Muscle layer of colon (tissue), 2 donors: ENCODE measurements around the gene STX1A.

Source experiments
- H3K27ac ChIP-seq: one replicate; pipeline ENCODE4 v1.7.0; 2013; ENCODE audit warnings: low read depth, mild to moderate bottlenecking, low read length, moderate library complexity
- H3K27me3 ChIP-seq, 2 donors: one replicate each; pipeline ENCODE4 v1.7.0; 2013; ENCODE audit warnings: low read length in 2 of 2, mild to moderate bottlenecking in 2 of 2; ENCODE audit not compliant: insufficient read depth in 2 of 2, control insufficient read depth in 1 of 2
- H3K36me3 ChIP-seq: one replicate; pipeline ENCODE4 v1.7.0; 2013; ENCODE audit warnings: mild to moderate bottlenecking, low read length; ENCODE audit not compliant: insufficient read depth
- H3K4me1 ChIP-seq: one replicate; pipeline ENCODE4 v1.7.0; 2013; ENCODE audit warnings: mild to moderate bottlenecking, low read length; ENCODE audit not compliant: insufficient read depth
- H3K4me3 ChIP-seq, 2 donors: one replicate each; pipeline ENCODE4 v1.7.0; 2013; ENCODE audit warnings: low read length in 2 of 2, low read depth in 1 of 2, mild to moderate bottlenecking in 1 of 2, moderate library complexity in 1 of 2
- H3K9ac ChIP-seq: one replicate; pipeline ENCODE4 v1.7.0; 2013; ENCODE audit warnings: low read length
- H3K9me3 ChIP-seq: one replicate; pipeline ENCODE4 v1.7.0; 2013; ENCODE audit warnings: mild to moderate bottlenecking, low read length
- donor health status: abdominal sarcoma.
- donor health status: Adenocarcinoma of cecum.

The STX1A gene

GRCh38 chr7:73696372-73696771 lies 23.1 kb downstream of the STX1A start:
- no peak overlapping the region for H3K9ac ChIP-seq

GRCh38 chr7:73690646-73691045 lies 28.8 kb downstream of the STX1A start:
- H3K36me3 ChIP-seq: peaks cover 59% of the 10 kb centered on the region
- H3K4me3 ChIP-seq: no peak overlapping the region
- no peak overlapping the region for H3K9ac ChIP-seq
- H3K4me1 ChIP-seq: no peaks in the 10 kb centered on the region
- H3K9me3 ChIP-seq: no peaks in the 10 kb centered on the region
- H3K27ac ChIP-seq: no peak overlapping the region
- no peaks in the 10 kb centered on the region for H3K27me3 ChIP-seq

More at GRCh38 chr7:73696372-73696771, 23.1 kb downstream of the STX1A start:
- H3K36me3 ChIP-seq: peaks cover 72% of the 10 kb centered on the region
- H3K9me3 ChIP-seq: no peaks in the 10 kb centered on the region
- no peaks in the 10 kb centered on the region for H3K27me3 ChIP-seq
- H3K4me1 ChIP-seq: no peaks in the 10 kb centered on the region
- H3K27ac ChIP-seq: no peak overlapping the region
- no peak overlapping the region for H3K4me3 ChIP-seq

- Histone ChIP-seq H3K27ac (no peak overlapping the region), H3K9ac (no peak overlapping the region), H3K27me3 (no peaks in the 10 kb centered on the region), H3K4me3 (no peak overlapping the region), H3K4me1 (peaks cover 4% of the 10 kb centered on the region), H3K9me3 (no peaks in the 10 kb centered on the region), H3K36me3 (peaks cover 39% of the 10 kb centered on the region)
These were observed 31.2 kb downstream of the STX1A start for GRCh38 chr7:73688288-73688687.

- H3K9ac ChIP-seq: no peak overlapping the region
- no peaks in the 10 kb centered on the region for H3K27me3 ChIP-seq
- H3K27ac ChIP-seq: no peak overlapping the region
- peaks cover 19% of the 10 kb centered on the region for H3K36me3 ChIP-seq
- no peaks in the 10 kb centered on the region for H3K9me3 ChIP-seq
- H3K4me1 ChIP-seq: peaks cover 25% of the 10 kb centered on the region
- no peak overlapping the region for H3K4me3 ChIP-seq
These were observed 34.2 kb downstream of the STX1A start for GRCh38 chr7:73685311-73685710.

- peak overlapping the region; percentile 84 for H3K9ac ChIP-seq
- H3K27me3 ChIP-seq: no peaks in the 10 kb centered on the region
- H3K4me3 ChIP-seq: peak overlapping the region; percentile 81 to 97
- H3K9me3 ChIP-seq: no peaks in the 10 kb centered on the region
- H3K27ac ChIP-seq: peak overlapping the region; percentile 89
- H3K4me1 ChIP-seq: peaks cover 26% of the 10 kb centered on the region
- H3K36me3 ChIP-seq: peaks cover 24% of the 10 kb centered on the region
These were observed 35.4 kb downstream of the STX1A start for GRCh38 chr7:73683788-73684693.

GRCh38 chr7:73683056-73683787 lies 36.2 kb downstream of the STX1A start, which contains the start of the genes BUD23 and DNAJC30:
Gene BUD23, plus strand, starts transcription at chr7:73683597. Its CDS starts 29 bp downstream, at chr7:73683626.
Gene DNAJC30, minus strand, starts transcription at chr7:73683453. Its CDS starts 30 bp downstream, at chr7:73683423.
- Histone ChIP-seq H3K27ac (peak within 1 kb of the TSS; percentile 89), H3K4me1 (peaks cover 26% of the 10 kb centered on the region), H3K9ac (peak within 1 kb of the TSS; percentile 87), H3K27me3 (no peaks in the 10 kb centered on the region), H3K36me3 (peaks cover 16% of the 10 kb centered on the region), H3K4me3 (peak within 1 kb of the TSS; percentile 81 to 97), H3K9me3 (no peaks in the 10 kb centered on the region)

GRCh38 chr7:73682745-73683055 lies 36.8 kb downstream of the STX1A start:
- peak overlapping the region; percentile 81 to 91 for H3K4me3 ChIP-seq
- H3K27me3 ChIP-seq: no peaks in the 10 kb centered on the region
- H3K9me3 ChIP-seq: no peaks in the 10 kb centered on the region
- peaks cover 15% of the 10 kb centered on the region for H3K36me3 ChIP-seq
- H3K27ac ChIP-seq: peak overlapping the region; percentile 86
- H3K4me1 ChIP-seq: peaks cover 26% of the 10 kb centered on the region
- peak overlapping the region; percentile 87 for H3K9ac ChIP-seq

GRCh38 chr7:73681031-73681430 lies 38.4 kb downstream of the STX1A start:
- Histone ChIP-seq H3K9me3 (no peaks in the 10 kb centered on the region), H3K27me3 (no peaks in the 10 kb centered on the region), H3K27ac (no peak overlapping the region), H3K9ac (no peak overlapping the region), H3K36me3 (peaks cover 11% of the 10 kb centered on the region), H3K4me1 (peaks cover 26% of the 10 kb centered on the region), H3K4me3 (no peak overlapping the region)

GRCh38 chr7:73680501-73680900 lies 39.0 kb downstream of the STX1A start:
- H3K9ac ChIP-seq: no peak overlapping the region
- peaks cover 11% of the 10 kb centered on the region for H3K36me3 ChIP-seq
- no peaks in the 10 kb centered on the region for H3K27me3 ChIP-seq
- H3K4me1 ChIP-seq: peaks cover 26% of the 10 kb centered on the region
- no peaks in the 10 kb centered on the region for H3K9me3 ChIP-seq
- no peak overlapping the region for H3K4me3 ChIP-seq
- H3K27ac ChIP-seq: no peak overlapping the region

- no peak overlapping the region for H3K9ac ChIP-seq
- peaks cover 26% of the 10 kb centered on the region for H3K4me1 ChIP-seq
- H3K27me3 ChIP-seq: no peaks in the 10 kb centered on the region
- no peak overlapping the region for H3K4me3 ChIP-seq
- no peak overlapping the region for H3K27ac ChIP-seq
- H3K9me3 ChIP-seq: no peaks in the 10 kb centered on the region
- peaks cover 11% of the 10 kb centered on the region for H3K36me3 ChIP-seq
These were observed 39.8 kb downstream of the STX1A start for GRCh38 chr7:73679709-73680108.

GRCh38 chr7:73678862-73679261 lies 40.6 kb downstream of the STX1A start:
- no peak overlapping the region for H3K9ac ChIP-seq
- H3K27me3 ChIP-seq: no peaks in the 10 kb centered on the region
- peaks cover 11% of the 10 kb centered on the region for H3K36me3 ChIP-seq
- peaks cover 22% of the 10 kb centered on the region for H3K4me1 ChIP-seq
- H3K9me3 ChIP-seq: no peaks in the 10 kb centered on the region
- no peak overlapping the region for H3K27ac ChIP-seq
- no peak overlapping the region for H3K4me3 ChIP-seq
